ENCODE results near the gene AKAP7. TPM values are rescaled to one million over a fixed set of nuclear protein-coding genes. Genes with fewer than 3 reads are reported as not detected.

AKAP7 gene
- total and polyA plus RNA-seq, 2 donors (not counting 1 experiment from before 2014, with no cell fraction given), result 6.3 to 10.8 TPM

DNA sequence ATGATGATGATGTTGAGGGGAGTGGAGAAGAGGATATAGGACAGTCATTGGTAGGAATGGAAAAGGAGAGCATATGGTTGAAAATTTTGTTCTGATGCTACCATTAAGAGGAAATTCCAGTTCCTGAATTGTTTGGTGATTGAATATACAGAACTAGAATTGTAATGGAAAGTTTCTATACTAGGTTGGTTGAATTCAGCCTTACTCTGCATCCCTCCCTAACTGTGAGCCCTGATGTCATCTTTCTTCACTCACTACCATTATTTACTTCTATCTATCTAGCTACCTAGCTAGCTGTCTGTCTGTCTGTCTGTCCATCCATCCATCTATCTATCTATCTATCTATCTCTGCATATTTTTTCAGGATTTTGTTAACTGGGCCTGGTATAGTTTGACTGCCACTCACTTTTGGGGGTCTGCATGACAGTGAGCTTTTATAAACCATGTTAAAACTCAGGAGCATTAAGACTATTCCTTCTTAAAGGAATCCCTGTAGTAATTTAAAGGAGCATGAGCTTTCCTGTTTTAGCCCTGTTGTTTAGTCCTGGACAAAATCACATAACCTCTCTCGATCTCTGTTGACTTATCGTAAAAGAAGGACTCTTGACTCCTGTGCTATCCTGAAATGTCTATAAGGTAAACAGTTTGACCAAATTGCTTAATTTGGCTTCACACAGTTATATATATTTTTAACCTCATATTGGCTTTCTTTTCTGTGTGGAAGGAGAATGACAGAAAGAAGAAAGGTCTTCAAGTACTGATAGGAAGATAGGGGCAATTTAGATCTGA lies 71.4 kb downstream of the AKAP7 start:
- no peaks in the 10 kb centered on the region for H3K27me3 Mint-ChIP-seq
- no peaks in the 10 kb centered on the region for H3K9me3 Mint-ChIP-seq (ENCODE audit: insufficient read depth)
- Histone ChIP-seq H3K4me2 (replicated peaks; ENCODE audit: low read depth, low read length, poor library complexity, severe bottlenecking) (no peak overlapping the region), H3K4me1 (ENCODE audit: control insufficient read depth in 2 of 2, insufficient read depth in 2 of 2, low read length in 2 of 2) (peaks cover 0 to 2% of the 10 kb centered on the region in 2 donors), H3K9ac (ENCODE audit: low read length) (no peak overlapping the region), H3K27ac (ENCODE audit: low read length in 2 of 2) (no peak overlapping the region), H3K36me3 (replicated peaks in 1 of 2; ENCODE audit: control extremely low read depth in 1 of 2, control insufficient read depth in 1 of 2, extremely low read depth in 1 of 2, insufficient read depth in 2 of 2, low read length in 1 of 2) (peaks cover 0 to 3% of the 10 kb centered on the region in 2 experiments), H3K9me3 (ENCODE audit: control extremely low read depth in 1 of 3, control insufficient read depth in 2 of 3, insufficient read depth in 1 of 3, low read length in 2 of 3) (no peaks in the 10 kb centered on the region), H3K79me2 (ENCODE audit: control insufficient read depth, insufficient read depth, low read length) (peaks cover 5% of the 10 kb centered on the region), H3K4me3 (ENCODE audit: control extremely low read depth in 1 of 5, extremely low read depth in 1 of 5, insufficient read depth in 1 of 5, low read depth in 2 of 5, low read length in 4 of 5) (no peak overlapping the region), H4K20me1 (ENCODE audit: control insufficient read depth, insufficient read depth, low read length, poor library complexity, severe bottlenecking) (no peaks in the 10 kb centered on the region), H3K27me3 (replicated peaks in 1 of 4; ENCODE audit: control extremely low read depth in 1 of 4, control insufficient read depth in 3 of 4, insufficient read depth in 4 of 4, low read length in 3 of 4) (no peaks in the 10 kb centered on the region), H2AFZ (ENCODE audit: insufficient read depth, low read depth, low read length, poor library complexity, severe bottlenecking) (no peak overlapping the region)
- POLR2A ChIA-PET, result no interaction called here
- intact Hi-C loops (cut with micrococcal nuclease), result no loop called here
- WGBS (ENCODE audit: insufficient coverage), result no CpG with 5 or more reads among the region's 2 CpGs
- TF ChIP-seq CTCF (IDR thresholded peaks at IDR 0.05) (no peak), EZH2 (IDR thresholded peaks at IDR 0.05; ENCODE audit: borderline replicate concordance, insufficient read depth, low read depth, low read length, poor library complexity, severe bottlenecking) (no peak)
- H3K27ac Mint-ChIP-seq, result no peak overlapping the region
- CTCF ChIA-PET, result interaction anchor here (0.7 kb wide), 1 partner anchor 259 kb away, joined by 3 read pairs; no protein-coding TSS in a partner anchor
- no peak overlapping the region for H3K4me3 Mint-ChIP-seq
- ATAC-seq (ENCODE audit: low read depth), result no peak
- H3K4me1 Mint-ChIP-seq, result peaks cover 10% of the 10 kb centered on the region
- DNase-seq, result no peak

- POLR2A ChIA-PET, result no interaction called here
- no peaks in the 10 kb centered on the region for H4K20me1 ChIP-seq (ENCODE audit: control insufficient read depth, insufficient read depth, low read length, poor library complexity, severe bottlenecking)
- no peak for TF ChIP-seq EZH2 (IDR thresholded peaks at IDR 0.05; ENCODE audit: borderline replicate concordance, insufficient read depth, low read depth, low read length, poor library complexity, severe bottlenecking)
- no peak for TF ChIP-seq CTCF (IDR thresholded peaks at IDR 0.05)
- no peaks in the 10 kb centered on the region for H3K9me3 ChIP-seq (ENCODE audit: control extremely low read depth in 1 of 3, control insufficient read depth in 2 of 3, insufficient read depth in 1 of 3, low read length in 2 of 3)
- Mint-ChIP-seq H3K9me3 (ENCODE audit: insufficient read depth) (no peaks in the 10 kb centered on the region), H3K27ac (no peak overlapping the region), H3K4me3 (no peak overlapping the region), H3K27me3 (no peaks in the 10 kb centered on the region), H3K4me1 (peaks cover 8% of the 10 kb centered on the region)
- no peak overlapping the region for H3K9ac ChIP-seq (ENCODE audit: low read length)
- intact Hi-C loops (cut with micrococcal nuclease), result no loop called here
- H3K4me1 ChIP-seq (ENCODE audit: control insufficient read depth in 2 of 2, insufficient read depth in 2 of 2, low read length in 2 of 2), result peaks cover 0 to 2% of the 10 kb centered on the region in 2 donors
- no peak overlapping the region for H2AFZ ChIP-seq (ENCODE audit: insufficient read depth, low read depth, low read length, poor library complexity, severe bottlenecking)
- no peak overlapping the region for H3K4me3 ChIP-seq (ENCODE audit: control extremely low read depth in 1 of 5, extremely low read depth in 1 of 5, insufficient read depth in 1 of 5, low read depth in 2 of 5, low read length in 4 of 5)
- H3K27me3 ChIP-seq (replicated peaks in 1 of 4; ENCODE audit: control extremely low read depth in 1 of 4, control insufficient read depth in 3 of 4, insufficient read depth in 4 of 4, low read length in 3 of 4), result no peaks in the 10 kb centered on the region
- no CpG with 5 or more reads among the region's 1 CpG for WGBS (ENCODE audit: insufficient coverage)
- no peak overlapping the region for H3K4me2 ChIP-seq (replicated peaks; ENCODE audit: low read depth, low read length, poor library complexity, severe bottlenecking)
- peaks cover 0 to 3% of the 10 kb centered on the region in 2 experiments for H3K36me3 ChIP-seq (replicated peaks in 1 of 2; ENCODE audit: control extremely low read depth in 1 of 2, control insufficient read depth in 1 of 2, extremely low read depth in 1 of 2, insufficient read depth in 2 of 2, low read length in 1 of 2)
- no peak for ATAC-seq (ENCODE audit: low read depth)
- CTCF ChIA-PET, result no interaction called here
- H3K27ac ChIP-seq (ENCODE audit: low read length in 2 of 2), result no peak overlapping the region
- peaks cover 5% of the 10 kb centered on the region for H3K79me2 ChIP-seq (ENCODE audit: control insufficient read depth, insufficient read depth, low read length)
- no peak for DNase-seq
Measured at GRCh38 chr6:131208787-131209186, 73.5 kb downstream of the AKAP7 start.

Measured in B cell (primary cell).